Measurements from ENCODE around the gene STOML1.
A peak's percentile ranks its signal among the peaks of the same experiment; 100 is the strongest.

STOML1 gene

DNA sequence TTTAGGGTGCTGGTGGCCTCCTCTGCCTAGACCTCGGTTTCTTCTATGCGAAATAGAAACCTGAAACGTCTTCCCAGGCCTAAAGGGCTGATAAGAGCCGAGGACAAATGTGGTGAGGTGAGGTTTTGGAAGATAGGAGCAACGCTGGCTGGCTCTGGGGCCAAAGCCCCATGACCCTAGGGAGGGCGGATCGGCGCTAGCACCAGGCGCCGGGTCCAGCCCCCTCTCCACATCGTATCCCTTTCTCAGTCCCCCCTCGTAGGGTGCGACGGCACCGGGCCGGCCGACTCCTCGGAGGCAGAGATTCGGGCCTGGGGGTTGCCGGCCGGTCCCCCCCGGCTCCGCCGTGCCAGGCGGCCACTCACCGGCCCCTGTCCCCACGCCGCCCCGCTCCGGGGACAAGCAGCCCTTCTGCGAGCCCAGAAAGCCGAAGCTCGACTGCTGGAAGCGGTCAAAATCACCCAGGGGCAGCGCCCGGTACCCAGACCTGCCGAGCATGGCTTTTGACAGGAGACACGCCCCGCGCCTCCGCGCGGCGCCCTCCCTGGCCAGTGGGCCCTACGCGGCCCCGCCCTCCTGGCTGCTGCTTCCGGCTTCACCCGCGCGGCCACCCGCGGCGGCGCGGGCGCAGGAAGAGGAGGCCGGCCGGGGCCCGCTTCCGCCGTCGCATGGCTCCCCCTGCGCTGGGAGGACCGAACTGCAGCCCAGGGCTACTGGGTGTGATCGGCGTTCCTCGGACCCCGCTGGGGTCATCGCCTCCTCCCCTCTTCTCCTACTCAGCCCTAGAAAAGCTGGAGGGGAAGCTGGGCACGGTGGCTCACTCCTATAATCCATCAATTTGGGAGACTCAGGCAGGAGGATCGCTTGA, at the start of gene STOML1:
Gene STOML1 (minus strand): TSS at position 570 of the 868 bp plus-strand sequence. CDS start 72 bp downstream, at position 498.
- DNase-seq (ENCODE audit: low spot score) = peak; percentile 88

- no peak for DNase-seq (ENCODE audit: low spot score)
These were observed 49.2 kb upstream of the STOML1 start for GRCh38 chr15:74041311-74041756.

DNA sequence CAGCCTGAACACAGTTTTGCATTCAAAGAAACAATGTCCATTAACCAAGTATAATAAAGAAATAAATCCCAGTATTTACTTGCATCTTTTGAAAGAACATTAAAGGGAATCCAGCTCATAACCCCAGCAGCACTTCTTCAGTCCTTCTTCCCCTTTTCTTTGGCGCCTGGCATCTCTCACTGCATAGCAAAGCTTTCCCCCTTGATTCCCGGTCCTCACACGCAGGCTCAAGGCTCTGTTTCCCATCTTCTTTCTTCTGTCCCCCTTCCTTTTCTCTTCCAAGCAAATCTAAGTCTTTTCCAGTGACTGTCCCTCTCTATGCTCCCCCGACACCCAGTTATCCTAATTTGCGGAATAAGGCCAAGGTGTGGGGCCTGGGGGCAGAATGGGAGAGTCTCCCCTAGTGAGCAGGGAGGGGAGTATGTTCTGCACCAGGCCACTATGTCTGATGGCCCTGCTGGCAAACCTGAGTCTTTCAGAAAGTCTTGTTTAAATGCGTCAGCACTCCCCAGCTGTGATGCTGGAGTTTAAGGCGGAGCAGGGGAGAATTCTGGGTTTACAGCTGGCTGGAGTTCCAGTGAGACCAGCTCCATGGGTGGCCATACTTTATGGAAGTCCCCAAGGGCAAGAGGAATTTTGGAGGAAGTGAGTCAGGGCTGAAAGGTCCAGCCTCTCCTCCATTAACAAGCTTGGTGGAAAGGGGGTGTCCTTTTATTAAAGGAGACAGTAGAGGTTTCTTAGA, 48.2 kb upstream of the STOML1 start:
- DNase-seq (ENCODE audit: low spot score) = no peak

DNA sequence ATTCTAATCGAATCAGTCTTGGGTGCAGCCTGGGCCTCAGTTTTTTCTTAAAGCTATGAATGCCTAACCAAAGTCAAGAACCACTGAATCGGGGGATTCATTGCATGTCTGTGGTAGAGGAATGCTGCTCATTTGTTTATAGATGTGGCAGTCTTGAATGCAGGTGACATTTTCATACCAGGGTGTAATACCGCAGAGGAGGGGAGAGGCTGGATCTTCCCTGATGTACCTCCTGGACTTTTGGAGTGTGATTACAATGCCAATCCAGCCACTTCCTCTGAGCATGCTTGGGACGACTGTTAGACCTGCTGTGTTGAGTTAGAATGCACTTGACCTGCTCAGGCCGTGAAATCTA, 47.5 kb upstream of the STOML1 start:
- no peak for DNase-seq (ENCODE audit: low spot score)

GRCh38 chr15:74038707-74039655, 46.9 kb upstream of the STOML1 start:
- DNase-seq (ENCODE audit: low spot score) = no peak

GRCh38 chr15:74037171-74038117, 45.3 kb upstream of the STOML1 start:
- no peak for DNase-seq (ENCODE audit: low spot score)

GRCh38 chr15:74036271-74037170, 44.4 kb upstream of the STOML1 start:
- DNase-seq (ENCODE audit: low spot score) = peak; percentile 69

GRCh38 chr15:74035121-74036017, 43.3 kb upstream of the STOML1 start:
- DNase-seq (ENCODE audit: low spot score) = no peak

GRCh38 chr15:74034206-74034755, 42.2 kb upstream of the STOML1 start:
- no peak for DNase-seq (ENCODE audit: low spot score)

DNA sequence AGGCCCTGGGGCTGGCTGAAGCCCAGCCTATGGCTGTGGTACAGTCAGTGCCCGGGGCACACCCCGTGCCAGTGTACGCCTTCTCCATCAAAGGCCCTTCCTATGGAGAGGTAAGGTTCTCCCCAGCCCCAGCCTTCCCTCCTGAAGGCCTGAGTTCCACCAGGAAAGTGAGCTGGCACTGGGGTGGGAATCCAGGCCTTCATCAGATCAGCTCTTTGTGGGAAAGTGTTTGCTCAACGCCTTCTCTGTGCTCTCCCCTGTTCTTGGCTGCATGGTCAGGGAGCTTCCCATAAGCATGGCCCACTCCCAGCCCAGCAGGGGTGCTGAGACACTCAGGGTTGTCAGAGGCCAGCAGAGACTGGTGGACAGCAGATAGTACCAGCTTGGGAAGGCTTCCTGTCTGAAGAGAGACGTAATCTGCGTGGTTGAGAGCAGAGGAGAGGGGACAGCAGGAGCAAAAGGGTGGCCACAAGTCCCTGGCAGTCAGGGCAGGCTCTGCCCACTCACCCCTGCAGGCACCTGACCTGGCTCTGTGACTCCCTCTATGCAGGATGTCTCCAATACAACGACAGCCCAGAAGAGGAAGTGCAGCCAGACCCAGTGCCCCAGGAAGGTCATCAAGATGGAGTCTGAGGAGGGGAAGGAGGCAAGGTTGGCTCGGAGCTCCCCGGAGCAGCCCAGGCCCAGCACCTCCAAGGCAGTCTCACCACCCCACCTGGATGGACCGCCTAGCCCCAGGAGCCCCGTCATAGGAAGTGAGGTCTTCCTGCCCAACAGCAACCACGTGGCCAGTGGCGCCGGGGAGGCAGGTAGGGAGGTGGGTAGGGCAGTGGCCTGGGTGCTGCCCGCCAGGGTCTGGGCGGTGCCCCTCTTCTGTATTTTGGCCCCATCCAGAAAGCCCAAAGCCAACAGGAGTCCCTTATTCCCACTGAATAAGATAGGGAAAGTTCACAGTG, 40.8 kb upstream of the STOML1 start:
- no peak for DNase-seq (ENCODE audit: low spot score)

DNA sequence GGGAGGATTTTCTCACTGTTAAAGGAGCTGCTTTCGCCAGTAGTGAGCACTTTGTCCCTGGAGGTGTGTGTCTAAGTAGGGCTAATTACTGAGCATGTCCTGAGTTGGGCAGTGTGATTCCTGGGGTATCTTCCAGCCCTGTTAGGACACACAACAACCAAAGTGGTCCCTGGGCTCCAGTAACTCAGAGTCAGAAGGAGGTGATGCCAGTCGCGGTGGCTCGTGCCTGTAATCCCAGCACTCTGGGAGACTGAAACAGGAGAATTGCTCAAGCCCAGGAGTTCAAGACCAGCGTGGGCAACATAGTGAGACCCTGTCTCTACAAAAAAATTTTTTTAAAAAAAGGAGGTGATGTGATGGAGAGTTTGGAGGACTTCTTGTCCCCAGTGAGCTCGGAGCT, 40.0 kb upstream of the STOML1 start:
- DNase-seq (ENCODE audit: low spot score) = no peak

DNA sequence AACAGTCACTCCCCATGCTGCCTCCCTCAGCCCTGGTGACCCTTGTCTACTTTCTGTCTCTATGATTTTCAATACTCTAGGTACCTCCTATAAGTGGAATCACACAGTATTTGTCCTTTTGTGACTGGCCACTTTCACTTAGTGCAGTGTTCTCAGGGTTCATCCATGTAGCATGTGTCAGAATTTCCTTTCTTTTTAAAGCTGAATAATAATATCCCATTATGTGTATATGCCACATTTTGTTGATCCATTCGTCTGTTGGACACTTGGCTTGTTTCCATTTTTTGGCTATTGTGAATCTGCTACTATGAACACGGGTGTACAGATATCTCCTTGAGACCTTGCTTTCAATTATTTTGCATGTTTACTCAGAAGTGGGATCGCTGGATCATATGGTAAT, 36.6 kb upstream of the STOML1 start:
- no peak for DNase-seq (ENCODE audit: low spot score)

DNA sequence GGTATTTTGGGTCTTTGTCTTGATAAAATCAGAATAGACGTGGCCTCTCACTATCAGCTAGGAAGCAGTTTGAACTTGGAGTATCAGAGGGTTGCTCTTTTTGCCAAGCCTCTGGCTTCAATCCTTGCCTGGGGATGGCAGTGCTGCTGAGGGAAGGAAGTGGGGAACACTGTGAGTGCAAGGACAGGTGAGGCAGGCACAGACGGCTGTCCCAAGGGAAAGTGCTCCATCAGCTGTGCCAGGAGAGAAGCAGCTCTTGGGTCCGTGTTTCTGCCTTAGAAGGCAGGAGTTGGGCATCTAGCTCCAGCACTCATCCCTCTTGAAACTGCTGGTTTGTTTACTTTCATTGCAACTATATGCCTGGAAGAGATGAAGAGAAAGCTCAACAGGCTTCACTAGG, 35.6 kb upstream of the STOML1 start:
- DNase-seq (ENCODE audit: low spot score) = no peak

DNA sequence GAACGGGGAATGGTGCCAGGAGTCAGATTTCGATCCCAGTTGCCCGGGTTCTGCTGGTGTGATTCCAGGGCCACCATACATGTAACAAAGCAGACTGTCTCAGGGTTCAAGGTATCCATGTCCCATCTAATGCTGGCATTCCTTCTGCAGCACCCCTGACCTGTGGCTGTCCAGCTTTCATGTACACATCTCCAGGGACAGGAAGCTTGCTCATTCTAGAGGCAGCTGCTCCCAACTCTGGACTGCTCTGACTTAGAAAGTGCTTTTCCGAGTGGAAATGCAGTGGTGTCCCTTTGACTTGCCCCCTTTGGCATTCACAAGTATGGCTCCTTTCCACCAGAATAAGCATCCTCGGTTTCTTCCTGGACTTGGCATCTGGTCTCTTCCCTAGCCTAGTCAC, 33.3 kb upstream of the STOML1 start:
- no peak for DNase-seq (ENCODE audit: low spot score)

DNA sequence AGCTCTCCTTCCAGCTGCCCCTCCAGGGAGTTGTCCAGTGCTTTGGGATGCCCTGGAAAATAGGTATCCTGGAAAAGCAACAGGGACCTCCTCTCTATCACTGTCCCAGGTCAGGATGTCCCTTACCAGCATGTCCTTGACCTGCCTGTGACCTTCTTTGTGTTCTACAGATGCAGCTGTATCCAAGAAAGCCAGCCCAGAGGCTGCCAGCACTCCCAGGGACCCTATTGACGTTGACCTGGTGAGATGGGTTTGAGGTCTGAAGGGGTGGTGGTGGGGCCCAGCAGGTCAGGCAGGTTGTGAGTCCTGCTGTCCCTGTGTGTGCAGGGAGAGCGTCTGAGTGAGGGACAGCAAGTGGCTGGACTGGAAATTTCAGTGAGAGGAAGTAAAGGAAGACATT, 32.6 kb upstream of the STOML1 start:
- DNase-seq (ENCODE audit: low spot score) = no peak

- DNase-seq (ENCODE audit: low spot score) = no peak
These were observed 30.8 kb upstream of the STOML1 start for GRCh38 chr15:74022706-74023470.

DNA sequence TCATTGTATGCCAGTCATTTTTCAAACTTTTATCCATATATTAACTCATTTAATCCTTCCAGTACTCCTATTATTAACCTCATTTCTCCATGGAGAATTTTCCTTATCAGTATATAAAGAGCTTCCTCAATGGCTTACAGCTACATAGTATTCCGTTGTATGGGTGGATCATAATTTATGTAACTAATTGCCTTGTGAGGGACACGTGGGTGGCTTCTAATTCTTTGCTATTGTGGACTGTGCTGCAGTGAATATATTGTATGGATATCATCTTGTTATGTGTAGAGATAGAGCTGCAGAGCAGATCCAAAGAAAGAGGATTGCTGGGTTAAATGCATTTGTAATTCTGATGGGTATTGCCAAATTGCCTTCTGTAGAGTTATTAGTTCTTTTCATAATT, 27.6 kb upstream of the STOML1 start:
- DNase-seq (ENCODE audit: low spot score) = no peak

Measured in cerebellar cortex (tissue), 1 donor.